HCT116 (cell line): Measurements from ENCODE around the gene DDA1. TPM values are rescaled to one million over a fixed set of nuclear protein-coding genes. Genes with fewer than 3 reads are reported as not detected.

ENCODE experiments used
- ATAC-seq: fragments of 200-7000 bp; cut with Tn5 transposase; 2 replicates; pipeline ENCODE4 v1.9.1; 2020; ENCODE audit warnings: mild to moderate bottlenecking, moderate library complexity
- BruUV-seq: library from RNA; stranded (reverse); fragments of 400-500 nt; replicated peaks from 2 replicates; lab custom pipeline; 2021; lab: Mats Ljungman, UMichigan
- CTCF ChIA-PET: fragments of 300-600 bp; sonication (Branson Sonifier 250); formaldehyde crosslinking; loops from one replicate; lab custom pipeline; 2021; ENCODE audit warnings: antibody characterized with exemption; lab: Charles Lee
- POLR2A ChIA-PET: fragments of 300-600, 350-600 bp; sonication (Branson Sonifier 250); formaldehyde crosslinking; loops from one replicate; lab custom pipeline; 2021; ENCODE audit warnings: antibody characterized with exemption; lab: Charles Lee
- RAD21 ChIA-PET, 2 experiments: fragments of 300-600 bp; sonication (Branson Sonifier 250); formaldehyde crosslinking; loops; one replicate each; lab custom pipeline; 2023; ENCODE audit warnings: low total read pairs in 2 of 2; ENCODE audit not compliant: uncharacterized antibody in 2 of 2, unreplicated experiment in 2 of 2, low non-redundant PET in 1 of 2; lab: Charles Lee
- DNase-seq: peaks from one replicate; pipeline ENCODE4 v3.0.0-alpha.2; 2010; ENCODE audit warnings: low read depth, low spot score
- H2AFZ ChIP-seq: fragments of 200-600 bp; shearing (Covaris generic), sonication (generic); 2 replicates; pipeline ENCODE4 v1.6.1; 2017; ENCODE audit warnings: low read depth, mixed run types, mixed read lengths, antibody characterized with exemption, low read length; ENCODE audit not compliant: poor library complexity, severe bottlenecking
- H3K27ac ChIP-seq: 2 replicates; pipeline ENCODE4 v1.5.1; 2012; ENCODE audit warnings: low read depth, low read length
- H3K27me3 ChIP-seq: fragments of 200-600 bp; sonication (generic); 2 replicates; pipeline ENCODE4 v1.6.1; 2016; ENCODE audit warnings: mixed run types, low read length, mixed read lengths; ENCODE audit not compliant: insufficient read depth
- H3K36me3 ChIP-seq, 2 experiments: fragments of 200-500 bp in 1 of 2; fragments of 200-600 bp in 1 of 2; sonication (Bioruptor generic) in 1 of 2; sonication (generic) in 1 of 2; 2 replicates each; pipeline versions ENCODE4 v1.5.1 to v1.6.1; 2014 to 2016; ENCODE audit warnings: low read length in 2 of 2, inconsistent platforms in 1 of 2, mixed read lengths in 1 of 2, mixed run types in 1 of 2; ENCODE audit not compliant: insufficient read depth in 2 of 2, control insufficient read depth in 1 of 2
- H3K4me1 ChIP-seq, 2 experiments: fragments of 200-600 bp in 1 of 2; sonication (generic) in 1 of 2; 2 replicates each; pipeline versions ENCODE4 v1.5.1 to v1.6.1; 2012 to 2017; ENCODE audit warnings: low read length in 2 of 2, inconsistent platforms in 1 of 2, mild to moderate bottlenecking in 1 of 2, mixed read lengths in 1 of 2, mixed run types in 1 of 2, moderate library complexity in 1 of 2; ENCODE audit not compliant: insufficient read depth in 2 of 2, control insufficient read depth in 1 of 2
- H3K4me2 ChIP-seq: fragments of 200-600 bp; sonication (generic); 2 replicates; pipeline ENCODE4 v1.6.1; 2017; ENCODE audit warnings: mixed run types, low read length, mixed read lengths
- H3K4me3 ChIP-seq, 2 experiments: fragments of 200-600 bp in 1 of 2; sonication (generic) in 1 of 2; replicated peaks in 1 of 2; 2 replicates each; pipeline ENCODE4 v1.5.1; 2011 to 2016; ENCODE audit warnings: low read length in 2 of 2, control low read depth in 1 of 2, low read depth in 1 of 2, mild to moderate bottlenecking in 1 of 2, mixed read lengths in 1 of 2, mixed run types in 1 of 2
- H3K79me2 ChIP-seq: fragments of 200-600 bp; sonication (generic); 2 replicates; pipeline ENCODE4 v1.6.1; 2017; ENCODE audit warnings: mild to moderate bottlenecking, mixed run types, low read length, moderate library complexity, mixed read lengths; ENCODE audit not compliant: insufficient read depth
- H3K9ac ChIP-seq: fragments of 200-600 bp; sonication (generic); 2 replicates; pipeline ENCODE4 v1.6.1; 2016; ENCODE audit warnings: low read length, mixed read lengths
- H3K9me2 ChIP-seq: fragments of 200-600 bp; sonication (generic), shearing (Covaris generic); 2 replicates; pipeline ENCODE4 v1.6.1; 2017; ENCODE audit warnings: mixed run types, mild to moderate bottlenecking, moderate library complexity; ENCODE audit not compliant: insufficient read depth
- H3K9me3 ChIP-seq, 2 experiments: fragments of 200-500 bp in 1 of 2; fragments of 200-600 bp in 1 of 2; sonication (Bioruptor generic) in 1 of 2; sonication (generic) in 1 of 2; 2 replicates each; pipeline ENCODE4 v1.6.1; 2014 to 2017; ENCODE audit warnings: low read length in 2 of 2, mixed read lengths in 2 of 2, inconsistent platforms in 1 of 2, low read depth in 1 of 2, mild to moderate bottlenecking in 1 of 2, mixed run types in 1 of 2, moderate library complexity in 1 of 2; ENCODE audit not compliant: control insufficient read depth in 1 of 2, insufficient read depth in 1 of 2
- H4K20me1 ChIP-seq: fragments of 200-600 bp; sonication (generic), shearing (Covaris generic); 2 replicates; pipeline ENCODE4 v1.6.1; 2017; ENCODE audit warnings: mixed run types, mild to moderate bottlenecking, moderate library complexity; ENCODE audit not compliant: insufficient read depth
- CEBPB ChIP-seq: IDR thresholded peaks from 2 replicates; pipeline ENCODE4 v1.6.1; 2012; ENCODE audit warnings: low read depth
- POLR2A ChIP-seq: IDR thresholded peaks from 2 replicates; pipeline ENCODE4 v1.7.0; 2011; ENCODE audit warnings: borderline replicate concordance; ENCODE audit not compliant: insufficient read depth, insufficient read length; ENCODE audit errors: extremely low read depth
- RAD21 ChIP-seq: IDR thresholded peaks from 2 replicates; pipeline ENCODE4 v1.6.1; 2012; ENCODE audit warnings: low read depth, mild to moderate bottlenecking
- SP1 ChIP-seq: IDR thresholded peaks from 2 replicates; pipeline ENCODE4 v1.6.1; 2012; ENCODE audit warnings: low read depth
- TCF7L2 ChIP-seq: IDR thresholded peaks from 2 replicates; pipeline ENCODE4 v1.7.0; 2011; ENCODE audit warnings: borderline replicate concordance, inconsistent platforms; ENCODE audit not compliant: insufficient read depth, insufficient read length; ENCODE audit errors: extremely low read depth
- ZFX ChIP-seq: fragments of 450-650 bp; IDR thresholded peaks from 2 replicates; pipeline ENCODE4 v1.6.1; 2017
- intact Hi-C: fragments of 100-400 bp; cut with micrococcal nuclease; formaldehyde crosslinking; loops from 2 replicates; pipeline ENCODE4 v1.10.0; 2022
- total RNA-seq: library from RNA; stranded (reverse); gene quantifications from one replicate; pipeline ENCODE4 v1.2.1, GENCODE V29; 2021; ENCODE audit not compliant: unreplicated experiment
- TF ChIP-seq, protein P1 (sequence below), 3 experiments: fragments of 200-600 bp in 1 of 3; sonication (generic) in 1 of 3; IDR thresholded peaks in 2 of 3; conservative IDR thresholded peaks in 1 of 3; 2 replicates each; pipeline ENCODE4 v1.5.1; 2012 to 2017; ENCODE audit warnings: low read depth in 2 of 3, low read length in 2 of 3, antibody characterized with exemption in 1 of 3, borderline replicate concordance in 1 of 3, control low read depth in 1 of 3, mild to moderate bottlenecking in 1 of 3, mixed read lengths in 1 of 3, mixed run types in 1 of 3, moderate library complexity in 1 of 3; ENCODE audit not compliant: insufficient read depth in 1 of 3
- TF ChIP-seq, protein P2 (sequence below): IDR thresholded peaks from 2 replicates; pipeline ENCODE4 v1.6.1; 2012

The DDA1 gene
- total RNA-seq, 1 experiment from 2014 or later = 68.6 TPM

DNA sequence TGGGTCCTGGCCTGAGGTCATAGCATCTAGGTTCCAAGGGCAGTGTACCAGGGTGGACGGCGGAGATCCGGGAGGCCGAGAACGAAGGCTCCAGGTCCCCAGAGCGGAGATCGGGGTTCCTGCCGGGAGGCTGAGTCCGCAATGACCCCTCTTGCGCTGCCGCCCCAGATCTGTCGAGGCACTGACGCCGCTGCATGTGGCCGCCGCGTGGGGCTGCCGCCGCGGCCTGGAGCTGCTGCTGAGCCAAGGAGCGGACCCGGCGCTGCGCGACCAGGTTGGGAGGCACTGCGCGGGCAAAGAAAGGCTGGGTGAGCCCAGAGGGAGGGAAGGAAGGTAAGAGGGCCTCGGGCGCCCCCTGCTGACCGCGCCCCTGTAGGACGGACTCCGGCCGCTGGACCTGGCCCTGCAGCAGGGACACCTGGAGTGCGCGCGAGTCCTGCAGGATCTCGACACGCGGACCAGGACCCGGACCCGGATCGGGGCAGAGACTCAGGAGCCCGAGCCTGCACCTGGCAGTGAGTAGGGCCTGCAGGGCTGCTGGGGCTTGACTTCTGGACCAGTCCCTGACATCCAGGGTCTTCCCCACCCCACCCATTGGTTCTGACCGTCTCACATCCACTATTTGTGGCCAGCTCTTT lies 26.8 kb upstream of the DDA1 start:
- Histone ChIP-seq H3K4me2 (peak overlapping the region; percentile 82), H3K9ac (peak overlapping the region; percentile 76), H3K36me3 (peaks cover 0 to 7% of the 10 kb centered on the region in 2 experiments; a peak in 1 of 4 replicates), H2AFZ (no peak overlapping the region), H3K9me2 (no peaks in the 10 kb centered on the region), H3K79me2 (peaks cover 12% of the 10 kb centered on the region; the same call in 1 of the 2 replicates), H4K20me1 (no peaks in the 10 kb centered on the region), H3K4me1 (peaks cover 0 to 26% of the 10 kb centered on the region in 2 experiments; a peak in 2 of 4 replicates), H3K9me3 (no peaks in the 10 kb centered on the region), H3K27ac (peak overlapping the region; percentile 74), H3K27me3 (no peaks in the 10 kb centered on the region), H3K4me3 (peak overlapping the region; percentile 44 to 63)
- ATAC-seq = peak; percentile 88
- DNase-seq = peak; percentile 57
- CTCF ChIA-PET = interaction anchor here (0.8 to 1.0 kb wide), 4 partner anchors 16 to 214 kb away, joined by 3 to 7 read pairs (median 4); partner anchors contain the start of gene BABAM1
- intact Hi-C loops = loop anchor here (1.0 to 5.0 kb wide), 3 partner anchors 77 to 505 kb away; no protein-coding TSS in a partner anchor
- POLR2A ChIA-PET = interaction anchor here (0.7 to 2.3 kb wide), 2 partner anchors 16 to 1186 kb away, joined by 3 to 8 read pairs; partner anchors contain the start of gene BABAM1
- BruUV-seq = no TSS peak
- TF ChIP-seq POLR2A (peak; percentile 40), SP1 (no peak), ZFX (peak; percentile 30; the same call in 1 of the 2 replicates), TCF7L2 (peak; percentile 39), CEBPB (no peak), RAD21 (peak; percentile 96)
- TF ChIP-seq, protein P1, sequence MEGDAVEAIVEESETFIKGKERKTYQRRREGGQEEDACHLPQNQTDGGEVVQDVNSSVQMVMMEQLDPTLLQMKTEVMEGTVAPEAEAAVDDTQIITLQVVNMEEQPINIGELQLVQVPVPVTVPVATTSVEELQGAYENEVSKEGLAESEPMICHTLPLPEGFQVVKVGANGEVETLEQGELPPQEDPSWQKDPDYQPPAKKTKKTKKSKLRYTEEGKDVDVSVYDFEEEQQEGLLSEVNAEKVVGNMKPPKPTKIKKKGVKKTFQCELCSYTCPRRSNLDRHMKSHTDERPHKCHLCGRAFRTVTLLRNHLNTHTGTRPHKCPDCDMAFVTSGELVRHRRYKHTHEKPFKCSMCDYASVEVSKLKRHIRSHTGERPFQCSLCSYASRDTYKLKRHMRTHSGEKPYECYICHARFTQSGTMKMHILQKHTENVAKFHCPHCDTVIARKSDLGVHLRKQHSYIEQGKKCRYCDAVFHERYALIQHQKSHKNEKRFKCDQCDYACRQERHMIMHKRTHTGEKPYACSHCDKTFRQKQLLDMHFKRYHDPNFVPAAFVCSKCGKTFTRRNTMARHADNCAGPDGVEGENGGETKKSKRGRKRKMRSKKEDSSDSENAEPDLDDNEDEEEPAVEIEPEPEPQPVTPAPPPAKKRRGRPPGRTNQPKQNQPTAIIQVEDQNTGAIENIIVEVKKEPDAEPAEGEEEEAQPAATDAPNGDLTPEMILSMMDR (IDR thresholded peaks at IDR 0.05 in 2 of 3, conservative IDR thresholded peaks at IDR 0.05 in 1 of 3; ENCODE audit: borderline replicate concordance in 1 of 3, insufficient read depth in 1 of 3, low read depth in 2 of 3, low read length in 2 of 3) = peak; percentile 83 to 93 (median 91)
- TF ChIP-seq, protein P2, sequence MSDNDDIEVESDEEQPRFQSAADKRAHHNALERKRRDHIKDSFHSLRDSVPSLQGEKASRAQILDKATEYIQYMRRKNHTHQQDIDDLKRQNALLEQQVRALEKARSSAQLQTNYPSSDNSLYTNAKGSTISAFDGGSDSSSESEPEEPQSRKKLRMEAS = peak; percentile 82
- RAD21 ChIA-PET = no interaction called here
